Aorta (tissue), 5 donors: ENCODE results near the gene RSPH1. TPM values are rescaled to one million over a fixed set of nuclear protein-coding genes. Genes with fewer than 3 reads are reported as not detected.

Experiments used
- ATAC-seq: fragments of 200-7000 bp; cut with Tn5 transposase; one replicate; pipeline ENCODE4 v1.9.1; 2022; ENCODE audit warnings: moderate library complexity; ENCODE audit not compliant: low FRiP score
- DNase-seq, 2 donors: peaks; one replicate each; pipeline ENCODE4 v3.0.0-alpha.2; 2020
- H3K27ac ChIP-seq, 2 donors: one replicate each; pipeline ENCODE4 v1.5.1; 2013; ENCODE audit warnings: low read length in 2 of 2, mild to moderate bottlenecking in 2 of 2, moderate library complexity in 2 of 2, control low read depth in 1 of 2, inconsistent platforms in 1 of 2, low read depth in 1 of 2
- H3K27me3 ChIP-seq, 2 donors: one replicate each; pipeline ENCODE4 v1.6.1; 2013; ENCODE audit warnings: control low read depth in 1 of 2, low read length in 1 of 2, mild to moderate bottlenecking in 1 of 2, moderate library complexity in 1 of 2; ENCODE audit not compliant: insufficient read depth in 2 of 2, control insufficient read depth in 1 of 2
- H3K36me3 ChIP-seq, 2 donors: one replicate each; pipeline ENCODE4 v1.6.1; 2013; ENCODE audit warnings: control low read depth in 1 of 2, low read length in 1 of 2, mild to moderate bottlenecking in 1 of 2; ENCODE audit not compliant: insufficient read depth in 2 of 2, control insufficient read depth in 1 of 2
- H3K4me1 ChIP-seq, 2 donors: one replicate each; pipeline ENCODE4 v1.6.1; 2013; ENCODE audit warnings: low read length in 2 of 2, control low read depth in 1 of 2, mild to moderate bottlenecking in 1 of 2, moderate library complexity in 1 of 2; ENCODE audit not compliant: insufficient read depth in 2 of 2, control insufficient read depth in 1 of 2
- H3K4me3 ChIP-seq, 2 donors: one replicate each; pipeline ENCODE4 v1.5.1; 2013; ENCODE audit warnings: low read length in 2 of 2, control low read depth in 1 of 2, mild to moderate bottlenecking in 1 of 2
- H3K9me3 ChIP-seq: one replicate; pipeline ENCODE4 v1.6.1; 2013; ENCODE audit warnings: mild to moderate bottlenecking, low read length; ENCODE audit not compliant: control insufficient read depth
- WGBS, 2 donors: extraction: QIAGEN DNeasy Blood & Tissue Kit; methylation state at CpG; one replicate each; pipeline ENCODE4 v1.1.7; 2013; 5-methylcytosine and 5-hydroxymethylcytosine counted together
- intact Hi-C, 2 donors: fragments of 100-400 bp; cut with DNase I; formaldehyde crosslinking; loops; one replicate each; pipeline versions ENCODE4 v1.14.2 to v1.15.0; 2022
- polyA plus RNA-seq, 2 donors: library from polyadenylated mRNA; stranded (reverse); fragments of 200-250 nt; gene quantifications; one replicate each; pipeline ENCODE4 v1.2.3, GENCODE V29; 2013
- total RNA-seq, 2 donors: library from RNA; stranded (reverse); fragmentation: NEBNext Ultra II Directional; extraction: Animal tissue kit (Norgen Biotek cat#: 25700); gene quantifications; one replicate each; pipeline ENCODE4 v1.2.1, GENCODE V29; 2021
- donor health status: healthy with polysubstance abuse.
- donor health status: Bipolar disorder and iron deficiency.
- donor health status: DM: no; HTN: no; CAD: no.
- donor health status: DM: no; HTN: no; CAD: no.
- donor health status: DM: yes; HTN: yes; CAD: no.

The RSPH1 gene
- total and polyA plus RNA-seq, 4 donors: 0.18 to 1.6 (median 0.26) TPM; not detected in 1

DNA sequence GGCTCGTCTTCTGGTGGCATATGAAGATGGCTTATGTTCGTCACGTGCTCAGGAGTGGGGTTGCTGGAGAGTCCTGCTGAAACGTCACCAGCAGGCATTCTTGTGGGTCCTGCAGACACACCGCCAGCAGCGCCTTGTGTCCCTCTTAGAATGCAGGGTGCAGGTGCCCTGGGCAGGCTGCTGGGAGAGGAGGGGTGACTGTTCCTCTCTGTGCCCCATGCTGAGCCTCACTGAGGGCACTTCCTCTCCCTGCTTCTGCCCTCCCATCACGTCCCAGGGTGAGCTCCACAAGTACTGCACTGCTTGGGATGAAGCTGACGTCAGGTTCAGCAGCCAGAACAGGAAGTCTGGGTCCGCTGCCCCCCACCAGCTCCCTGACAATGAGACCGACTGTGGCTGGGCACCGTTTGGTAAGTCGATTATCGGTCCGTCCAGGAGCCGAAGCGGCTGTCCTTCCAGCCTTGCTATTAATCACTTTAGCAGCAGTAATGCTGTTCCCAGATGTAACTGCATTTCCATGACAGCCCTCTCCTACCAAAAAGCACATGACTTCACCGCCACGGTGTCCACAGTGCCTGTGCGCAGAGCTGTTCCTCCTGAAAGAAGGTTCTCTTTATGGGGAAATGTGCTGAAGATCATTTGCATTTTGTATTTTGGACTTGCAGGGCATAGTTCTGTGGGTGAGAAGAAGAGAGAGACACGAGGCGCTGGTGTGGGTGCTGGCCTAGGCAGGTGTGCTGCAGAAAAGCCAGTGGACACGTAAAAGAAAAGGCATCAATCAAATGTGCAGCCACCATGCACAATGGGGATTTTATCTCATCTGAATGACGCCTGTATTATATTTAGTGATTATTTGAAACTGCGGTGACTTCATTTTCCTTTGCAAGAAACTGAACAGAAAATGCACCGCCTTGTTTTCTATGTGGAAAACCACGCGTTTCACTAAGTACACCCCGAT lies 38.7 kb upstream of the RSPH1 start:
- WGBS, 2 donors: 74 to 79% methylated on average over 28 of the region's 28 CpGs
- peaks cover 0 to 2% of the 10 kb centered on the region in 2 donors for H3K36me3 ChIP-seq
- H3K27ac ChIP-seq: no peak overlapping the region
- DNase-seq (peak in 1 of 2 donors; percentile 86), ATAC-seq (no peak)
- no peak overlapping the region for H3K4me3 ChIP-seq
- H3K27me3 ChIP-seq: no peaks in the 10 kb centered on the region
- no peaks in the 10 kb centered on the region for H3K4me1 ChIP-seq
- intact Hi-C loops: no loop called here
- H3K9me3 ChIP-seq: no peaks in the 10 kb centered on the region

- H3K4me1 ChIP-seq: no peaks in the 10 kb centered on the region
- H3K9me3 ChIP-seq: no peaks in the 10 kb centered on the region
- H3K27me3 ChIP-seq: no peaks in the 10 kb centered on the region
- H3K4me3 ChIP-seq: no peak overlapping the region
- peaks cover 0 to 2% of the 10 kb centered on the region in 2 donors for H3K36me3 ChIP-seq
- DNase-seq: no peak
- H3K27ac ChIP-seq: no peak overlapping the region
- no peak for ATAC-seq
- intact Hi-C loops: no loop called here
- WGBS, 2 donors: 85 to 87% methylated on average over 4 of the region's 4 CpGs
These were observed 37.9 kb upstream of the RSPH1 start for GRCh38 chr21:42533963-42534355.

GRCh38 chr21:42533306-42533962 lies 37.4 kb upstream of the RSPH1 start:
- 89 to 93% methylated on average over 13 of the region's 13 CpGs for WGBS, 2 donors
- no peak for DNase-seq

DNA sequence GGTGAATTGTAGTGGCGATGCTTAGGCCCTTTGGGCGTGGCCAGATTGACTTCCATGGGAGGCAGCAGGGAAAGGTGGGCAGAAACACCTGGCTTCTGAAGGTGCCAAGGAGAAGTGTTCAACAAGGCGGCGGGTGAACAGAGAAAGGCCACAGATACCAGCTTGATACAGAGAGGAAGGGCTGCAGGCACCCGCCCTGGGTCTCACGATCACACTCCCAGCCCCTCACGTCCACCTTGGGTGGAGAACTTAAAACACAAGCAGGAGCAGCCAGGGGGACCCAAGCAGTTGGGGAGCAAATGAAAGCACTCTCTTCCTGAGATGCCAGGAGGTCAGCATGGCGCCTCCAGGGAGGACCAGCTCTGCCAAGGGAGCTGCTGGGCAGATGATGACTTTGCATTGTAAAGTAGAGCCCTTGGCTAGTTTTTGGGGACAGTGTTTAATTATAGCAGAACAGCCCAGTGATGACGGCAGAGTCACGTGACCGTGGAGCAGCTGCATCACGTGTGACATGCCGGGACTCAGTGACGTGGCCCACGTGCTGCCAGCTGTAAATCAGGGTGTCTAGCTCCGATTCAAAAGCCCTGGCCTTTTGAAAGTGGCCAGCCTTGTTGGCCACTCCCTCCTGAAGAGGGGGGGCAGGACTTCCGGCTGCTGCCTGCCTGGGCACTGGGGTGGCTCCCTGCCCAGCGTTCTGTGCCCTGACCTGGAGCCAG lies 36.6 kb upstream of the RSPH1 start:
- H3K27ac ChIP-seq: no peak overlapping the region
- peak; percentile 80 for ATAC-seq

More at GRCh38 chr21:42533306-42533962, 37.4 kb upstream of the RSPH1 start:
- intact Hi-C loops: no loop called here
- Histone ChIP-seq H3K4me3 (no peak overlapping the region), H3K27ac (no peak overlapping the region), H3K9me3 (no peaks in the 10 kb centered on the region), H3K27me3 (no peaks in the 10 kb centered on the region), H3K4me1 (no peaks in the 10 kb centered on the region), H3K36me3 (peaks cover 0 to 2% of the 10 kb centered on the region in 2 donors)
- no peak for ATAC-seq

DNA sequence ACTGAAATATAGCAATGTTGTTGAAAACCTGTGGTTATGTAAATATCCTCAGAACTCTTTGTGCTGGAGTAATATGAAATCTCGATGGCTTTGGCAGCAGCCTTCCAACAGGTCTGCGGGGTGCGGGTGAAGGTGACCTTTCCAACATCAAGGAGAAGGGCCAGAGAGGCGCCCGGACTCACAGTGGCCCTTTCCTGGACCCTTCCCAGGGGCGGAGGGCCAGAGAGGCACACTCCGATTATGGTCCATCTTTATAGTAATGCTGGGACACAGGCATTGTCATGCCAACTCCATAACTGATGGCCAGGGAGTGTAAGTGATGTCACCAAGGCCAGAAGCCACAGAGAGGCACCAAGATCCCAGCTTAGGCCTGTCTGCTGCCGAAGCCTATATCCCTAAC lies 35.7 kb upstream of the RSPH1 start:
- ATAC-seq (no peak), DNase-seq (no peak)
- Histone ChIP-seq H3K4me3 (no peak overlapping the region), H3K9me3 (no peaks in the 10 kb centered on the region), H3K27ac (no peak overlapping the region), H3K27me3 (no peaks in the 10 kb centered on the region), H3K4me1 (no peaks in the 10 kb centered on the region), H3K36me3 (peaks cover 0 to 2% of the 10 kb centered on the region in 2 donors)
- WGBS, 2 donors: 90 to 91% methylated on average over 8 of the region's 8 CpGs
- intact Hi-C loops: no loop called here

More for the DNA sequence above, 36.6 kb upstream of the RSPH1 start:
- H3K36me3 ChIP-seq: peaks cover 0 to 2% of the 10 kb centered on the region in 2 donors
- WGBS, 2 donors: 49 to 53% methylated on average over 18 of the region's 18 CpGs
- H3K4me3 ChIP-seq: no peak overlapping the region
- peak; percentile 88 to 90 for DNase-seq
- intact Hi-C loops: no loop called here
- no peaks in the 10 kb centered on the region for H3K9me3 ChIP-seq
- H3K4me1 ChIP-seq: no peaks in the 10 kb centered on the region
- H3K27me3 ChIP-seq: no peaks in the 10 kb centered on the region

- intact Hi-C loops: no loop called here
- WGBS, 2 donors: 89 to 93% methylated on average over 5 of the region's 5 CpGs
- ATAC-seq: no peak
- no peak for DNase-seq
- no peak overlapping the region for H3K4me3 ChIP-seq
- H3K27ac ChIP-seq: no peak overlapping the region
- no peaks in the 10 kb centered on the region for H3K9me3 ChIP-seq
- no peaks in the 10 kb centered on the region for H3K36me3 ChIP-seq
- no peaks in the 10 kb centered on the region for H3K4me1 ChIP-seq
- no peaks in the 10 kb centered on the region for H3K27me3 ChIP-seq
These were observed 34.1 kb upstream of the RSPH1 start for GRCh38 chr21:42530167-42530518.

DNA sequence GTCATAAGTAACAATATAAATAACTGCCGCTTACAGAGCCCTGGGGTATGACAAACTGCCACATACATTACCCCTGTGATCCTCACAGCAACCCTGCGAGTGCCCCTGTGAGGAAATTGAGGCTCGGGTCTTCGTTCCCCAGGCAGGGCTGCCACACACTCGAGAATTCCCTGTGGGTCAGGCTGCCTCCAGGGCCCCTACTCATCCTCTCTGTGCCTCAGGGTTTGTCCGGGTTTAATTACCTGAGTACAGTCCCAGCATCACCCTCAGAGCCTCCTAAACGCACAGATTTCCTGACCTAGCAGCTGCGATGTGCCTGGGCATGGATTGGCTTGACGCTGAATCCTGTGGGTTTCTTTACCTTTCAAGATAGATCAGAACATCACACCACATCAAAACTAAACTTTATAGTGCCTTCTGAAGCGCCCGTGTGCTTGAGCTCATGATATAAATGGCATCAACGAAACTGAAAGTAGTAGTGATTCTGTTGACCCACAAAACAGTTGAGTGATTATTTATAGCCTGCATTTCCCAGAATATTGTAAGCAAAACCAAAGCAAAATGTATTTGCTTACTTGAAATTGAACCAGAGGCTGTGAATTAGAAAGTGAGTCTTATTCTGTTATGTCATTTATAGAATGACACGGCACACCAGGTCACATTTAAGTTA lies 31.6 kb upstream of the RSPH1 start:
- H3K27ac ChIP-seq: no peak overlapping the region
- H3K4me3 ChIP-seq: no peak overlapping the region
- no peak for DNase-seq
- no peaks in the 10 kb centered on the region for H3K4me1 ChIP-seq
- intact Hi-C loops: no loop called here
- H3K36me3 ChIP-seq: no peaks in the 10 kb centered on the region
- no peak for ATAC-seq
- H3K9me3 ChIP-seq: no peaks in the 10 kb centered on the region
- H3K27me3 ChIP-seq: no peaks in the 10 kb centered on the region
- 85% methylated on average over 13 of the region's 13 CpGs for WGBS, 2 donors

DNA sequence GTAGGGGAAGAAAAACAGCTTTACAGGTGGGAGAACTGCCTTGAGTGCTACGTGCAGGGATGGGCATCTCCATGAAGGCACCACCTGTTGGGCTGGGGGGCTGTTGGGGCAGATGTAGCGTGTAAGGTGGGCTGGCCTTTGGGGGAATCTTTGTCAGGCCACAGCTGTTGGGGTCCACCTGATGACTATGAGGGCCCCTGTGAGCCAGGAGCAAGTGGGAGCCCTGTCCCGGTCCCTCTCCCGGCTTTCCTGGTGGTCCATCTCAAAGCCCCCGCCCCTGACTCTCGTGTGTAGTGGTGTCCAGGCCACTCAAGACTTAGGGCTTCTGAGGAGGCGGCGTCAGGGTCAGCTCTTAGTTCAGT lies 31.1 kb upstream of the RSPH1 start:
- intact Hi-C loops: no loop called here
- Histone ChIP-seq H3K27me3 (no peaks in the 10 kb centered on the region), H3K4me3 (no peak overlapping the region), H3K9me3 (no peaks in the 10 kb centered on the region), H3K36me3 (no peaks in the 10 kb centered on the region), H3K27ac (no peak overlapping the region), H3K4me1 (no peaks in the 10 kb centered on the region)
- DNase-seq (no peak), ATAC-seq (no peak)
- 94 to 96% methylated on average over 8 of the region's 8 CpGs for WGBS, 2 donors
